Suprapubic skin (tissue), 4 donors: ENCODE measurements around the gene ZEB1. TPM values are rescaled to one million over a fixed set of nuclear protein-coding genes. Genes with fewer than 3 reads are reported as not detected.
"Not testable (repeated sequence)": the region's sequence is repeated elsewhere in the genome, so short reads cannot be mapped to it uniquely, and the experiment has no call there.

Experiments
- DNase-seq, 2 donors: peaks; one replicate each; pipeline ENCODE4 v3.0.0-alpha.2; 2019; ENCODE audit warnings: low spot score in 2 of 2
- H3K27ac ChIP-seq: fragments of 200-600 bp; sonication (generic); one replicate; pipeline ENCODE4 v1.5.1; 2019
- H3K27me3 ChIP-seq: fragments of 200-600 bp; sonication (generic); one replicate; pipeline ENCODE4 v1.5.1; 2019
- H3K36me3 ChIP-seq: fragments of 200-600 bp; sonication (generic); one replicate; pipeline ENCODE4 v1.5.1; 2019
- H3K4me1 ChIP-seq: fragments of 200-600 bp; sonication (generic); one replicate; pipeline ENCODE4 v1.5.1; 2019
- H3K4me3 ChIP-seq: fragments of 200-600 bp; sonication (generic); one replicate; pipeline ENCODE4 v1.5.1; 2019; ENCODE audit warnings: mild to moderate bottlenecking
- H3K9me3 ChIP-seq: fragments of 200-600 bp; sonication (generic); one replicate; pipeline ENCODE4 v1.5.1; 2019
- EP300 ChIP-seq: sonication (generic); formaldehyde crosslinking; IDR thresholded peaks from one replicate; pipeline ENCODE4 v1.6.1; 2017; ENCODE audit warnings: antibody characterized with exemption
- POLR2A ChIP-seq, 2 donors: fragments of 450-650 bp; IDR thresholded peaks; one replicate each; pipeline ENCODE4 v1.6.1; 2017; ENCODE audit warnings: antibody characterized with exemption in 2 of 2, mild to moderate bottlenecking in 2 of 2, moderate library complexity in 2 of 2
- POLR2AphosphoS5 ChIP-seq, 3 donors: sonication (generic); formaldehyde crosslinking; IDR thresholded peaks; one replicate each; pipeline ENCODE4 v1.6.1; 2017; ENCODE audit warnings: antibody characterized with exemption in 3 of 3
- WGBS: methylation state at CpG from one replicate; pipeline ENCODE4 v1.1.5; 2018; 5-methylcytosine and 5-hydroxymethylcytosine counted together
- total RNA-seq, 4 donors: library from RNA; depleted of rRNA; stranded (reverse); fragments of >200 nt; gene quantifications; one replicate each; pipeline ENCODE4 v1.1.0, GENCODE V29; 2016
- TF ChIP-seq, protein P1 (sequence below), 2 donors: fragments of 200-600 bp in 1 of 2; fragments of 450-650 bp in 1 of 2; sonication (generic) in 1 of 2; IDR thresholded peaks; one replicate each; pipeline ENCODE4 v1.5.1; 2016 to 2019; ENCODE audit warnings: antibody characterized with exemption in 2 of 2, mild to moderate bottlenecking in 1 of 2, moderate library complexity in 1 of 2

The ZEB1 gene
- total RNA-seq, 4 donors from 2014 or later, result 7.1 to 35.8 (median 13.8) TPM

GRCh38 chr10:31396376-31396775, 77.4 kb downstream of the ZEB1 start:
- TF ChIP-seq, protein P1, sequence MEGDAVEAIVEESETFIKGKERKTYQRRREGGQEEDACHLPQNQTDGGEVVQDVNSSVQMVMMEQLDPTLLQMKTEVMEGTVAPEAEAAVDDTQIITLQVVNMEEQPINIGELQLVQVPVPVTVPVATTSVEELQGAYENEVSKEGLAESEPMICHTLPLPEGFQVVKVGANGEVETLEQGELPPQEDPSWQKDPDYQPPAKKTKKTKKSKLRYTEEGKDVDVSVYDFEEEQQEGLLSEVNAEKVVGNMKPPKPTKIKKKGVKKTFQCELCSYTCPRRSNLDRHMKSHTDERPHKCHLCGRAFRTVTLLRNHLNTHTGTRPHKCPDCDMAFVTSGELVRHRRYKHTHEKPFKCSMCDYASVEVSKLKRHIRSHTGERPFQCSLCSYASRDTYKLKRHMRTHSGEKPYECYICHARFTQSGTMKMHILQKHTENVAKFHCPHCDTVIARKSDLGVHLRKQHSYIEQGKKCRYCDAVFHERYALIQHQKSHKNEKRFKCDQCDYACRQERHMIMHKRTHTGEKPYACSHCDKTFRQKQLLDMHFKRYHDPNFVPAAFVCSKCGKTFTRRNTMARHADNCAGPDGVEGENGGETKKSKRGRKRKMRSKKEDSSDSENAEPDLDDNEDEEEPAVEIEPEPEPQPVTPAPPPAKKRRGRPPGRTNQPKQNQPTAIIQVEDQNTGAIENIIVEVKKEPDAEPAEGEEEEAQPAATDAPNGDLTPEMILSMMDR (IDR thresholded peaks at IDR 0.05), result no peak
- TF ChIP-seq POLR2AphosphoS5 (IDR thresholded peaks at IDR 0.05) (no peak), EP300 (no peak), POLR2A (IDR thresholded peaks at IDR 0.05) (no peak)
- no peak for DNase-seq
- no peaks in the 10 kb centered on the region for H3K9me3 ChIP-seq

GRCh38 chr10:31397852-31398251, 78.8 kb downstream of the ZEB1 start:
- 96% methylated on average over 1 of the region's 1 CpG for WGBS
- no peak for TF ChIP-seq POLR2AphosphoS5 (IDR thresholded peaks at IDR 0.05)
- no peak for TF ChIP-seq POLR2A (IDR thresholded peaks at IDR 0.05)
- DNase-seq, result no peak
- Histone ChIP-seq H3K36me3 (no peaks in the 10 kb centered on the region), H3K27me3 (no peaks in the 10 kb centered on the region), H3K9me3 (no peaks in the 10 kb centered on the region), H3K27ac (no peak overlapping the region), H3K4me1 (peaks cover 20% of the 10 kb centered on the region), H3K4me3 (no peak overlapping the region)

More at GRCh38 chr10:31396376-31396775, 77.4 kb downstream of the ZEB1 start:
- H3K4me1 ChIP-seq, result peaks cover 20% of the 10 kb centered on the region
- no peaks in the 10 kb centered on the region for H3K27me3 ChIP-seq
- H3K27ac ChIP-seq, result no peak overlapping the region
- H3K36me3 ChIP-seq, result no peaks in the 10 kb centered on the region
- no peak overlapping the region for H3K4me3 ChIP-seq

- H3K27me3 ChIP-seq, result no peaks in the 10 kb centered on the region
- WGBS, result 98% methylated on average over 5 of the region's 5 CpGs
- H3K9me3 ChIP-seq, result no peaks in the 10 kb centered on the region
- no peak for TF ChIP-seq EP300
- no peak for TF ChIP-seq POLR2A (IDR thresholded peaks at IDR 0.05)
- TF ChIP-seq, protein P1 (IDR thresholded peaks at IDR 0.05), result no peak
- TF ChIP-seq POLR2AphosphoS5 (IDR thresholded peaks at IDR 0.05), result no peak
- H3K4me3 ChIP-seq, result no peak overlapping the region
- no peak overlapping the region for H3K27ac ChIP-seq
- DNase-seq, result no peak
- peaks cover 20% of the 10 kb centered on the region for H3K4me1 ChIP-seq
- H3K36me3 ChIP-seq, result no peaks in the 10 kb centered on the region
Observed at GRCh38 chr10:31399171-31399570, 80.2 kb downstream of the ZEB1 start.

- no peak overlapping the region for H3K4me3 ChIP-seq
- H3K36me3 ChIP-seq, result no peaks in the 10 kb centered on the region
- no peak for DNase-seq
- H3K4me1 ChIP-seq, result peaks cover 20% of the 10 kb centered on the region
- H3K27me3 ChIP-seq, result no peaks in the 10 kb centered on the region
- TF ChIP-seq, protein P1 (IDR thresholded peaks at IDR 0.05), result no peak
- no peak for TF ChIP-seq EP300
- no peak for TF ChIP-seq POLR2A (IDR thresholded peaks at IDR 0.05)
- TF ChIP-seq POLR2AphosphoS5 (IDR thresholded peaks at IDR 0.05), result no peak
- H3K27ac ChIP-seq, result no peak overlapping the region
- no peaks in the 10 kb centered on the region for H3K9me3 ChIP-seq
Observed at GRCh38 chr10:31399631-31400030, 80.6 kb downstream of the ZEB1 start.

- 50% methylated on average over 3 of the region's 3 CpGs for WGBS
- Histone ChIP-seq H3K4me1 (peaks cover 11% of the 10 kb centered on the region), H3K9me3 (no peaks in the 10 kb centered on the region), H3K36me3 (no peaks in the 10 kb centered on the region), H3K27me3 (no peaks in the 10 kb centered on the region), H3K27ac (no peak overlapping the region), H3K4me3 (no peak overlapping the region)
- no peak for TF ChIP-seq EP300
- TF ChIP-seq, protein P1 (IDR thresholded peaks at IDR 0.05), result no peak
- no peak for TF ChIP-seq POLR2AphosphoS5 (IDR thresholded peaks at IDR 0.05)
- no peak for TF ChIP-seq POLR2A (IDR thresholded peaks at IDR 0.05)
- no peak for DNase-seq
Observed at GRCh38 chr10:31401287-31401686, 82.3 kb downstream of the ZEB1 start.

DNA sequence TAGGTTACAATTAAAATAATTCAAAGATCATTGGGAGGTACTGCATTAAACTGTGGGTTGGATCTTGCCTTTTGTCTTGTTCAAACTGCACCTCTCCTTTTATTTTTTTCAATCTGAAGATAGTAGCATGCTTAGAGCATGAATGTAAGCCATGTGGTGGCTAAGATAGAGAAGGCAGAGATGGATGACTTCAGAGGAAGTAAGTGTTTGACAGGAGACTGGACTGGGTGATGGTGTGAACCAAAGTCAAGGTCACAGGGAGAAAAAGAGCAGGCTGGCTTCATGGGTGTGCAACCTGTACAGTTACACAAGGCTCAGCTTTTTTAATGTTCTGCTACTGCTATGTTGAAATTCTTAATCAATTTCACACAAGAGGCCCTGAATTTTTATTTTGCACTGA, 85.6 kb downstream of the ZEB1 start:
- DNase-seq, result no peak
- Histone ChIP-seq H3K27me3 (no peaks in the 10 kb centered on the region), H3K4me3 (no peak overlapping the region), H3K27ac (no peak overlapping the region), H3K36me3 (no peaks in the 10 kb centered on the region), H3K9me3 (no peaks in the 10 kb centered on the region), H3K4me1 (peaks cover 9% of the 10 kb centered on the region)
- TF ChIP-seq POLR2A (IDR thresholded peaks at IDR 0.05), result no peak
- TF ChIP-seq, protein P1 (IDR thresholded peaks at IDR 0.05), result no peak
- no peak for TF ChIP-seq EP300
- TF ChIP-seq POLR2AphosphoS5 (IDR thresholded peaks at IDR 0.05), result no peak

DNA sequence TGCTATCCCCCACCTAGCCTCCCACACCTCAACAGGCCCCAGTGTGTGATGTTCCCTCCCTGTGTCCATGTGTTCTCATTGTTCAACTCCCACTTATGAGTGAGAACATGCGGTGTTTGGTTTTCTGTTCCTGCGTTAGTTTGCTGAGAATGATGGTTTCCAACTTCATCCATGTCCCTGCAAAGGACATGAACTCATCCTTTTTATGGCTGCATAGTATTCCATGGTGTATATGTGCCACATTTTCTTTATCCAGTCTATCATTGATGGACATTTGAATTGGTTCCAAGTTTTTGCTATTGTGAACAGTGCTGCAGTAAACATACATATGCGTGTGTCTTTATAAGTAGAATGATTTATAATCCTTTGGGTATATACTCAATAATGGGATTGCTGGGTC, 86.8 kb downstream of the ZEB1 start:
- not testable (repeated sequence) for H3K4me3 ChIP-seq, H3K27me3 ChIP-seq, H3K4me1 ChIP-seq, DNase-seq, H3K36me3 ChIP-seq, H3K9me3 ChIP-seq, H3K27ac ChIP-seq
- WGBS, result 93% methylated on average over 3 of the region's 3 CpGs

DNA sequence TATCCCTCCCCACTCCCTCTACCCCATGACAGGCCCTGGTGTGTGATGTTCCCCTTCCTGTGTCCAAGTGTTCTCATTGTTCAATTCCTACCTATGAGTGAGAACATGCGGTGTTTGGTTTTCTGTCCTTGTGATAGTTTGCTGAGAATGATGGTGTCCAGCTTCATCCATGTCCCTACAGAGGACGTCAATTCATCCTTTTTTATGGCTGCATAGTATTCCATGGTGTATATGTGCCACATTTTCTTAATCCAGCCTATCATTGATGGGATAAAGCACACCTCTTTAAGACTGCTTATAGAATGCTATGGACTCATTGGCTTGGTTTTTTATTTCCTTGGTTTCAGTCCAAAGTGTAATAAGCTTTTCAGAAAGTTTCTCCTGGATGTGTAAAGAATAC, 93.4 kb downstream of the ZEB1 start:
- not testable (repeated sequence) for DNase-seq, H3K4me3 ChIP-seq, H3K36me3 ChIP-seq, H3K4me1 ChIP-seq, H3K9me3 ChIP-seq, H3K27me3 ChIP-seq, H3K27ac ChIP-seq
- WGBS, result 87% methylated on average over 2 of the region's 2 CpGs
